H9 (cell line): Measurements from ENCODE around the gene LNP1. TPM values are rescaled to one million over a fixed set of nuclear protein-coding genes. Genes with fewer than 3 reads are reported as not detected.

Source experiments
- DNase-seq: peaks from one replicate; pipeline ENCODE4 v3.0.0-alpha.2; 2017
- H2AFZ ChIP-seq: one replicate; pipeline ENCODE4 v1.6.1; 2013; ENCODE audit warnings: mild to moderate bottlenecking, low read length, control low read depth, moderate library complexity
- H2AK5ac ChIP-seq: 2 replicates; pipeline ENCODE4 v1.6.1; 2013; ENCODE audit warnings: low read length, control low read depth, mixed read lengths; ENCODE audit not compliant: insufficient read length
- H2BK120ac ChIP-seq: one replicate; pipeline ENCODE4 v1.6.1; 2013; ENCODE audit warnings: low read depth, mild to moderate bottlenecking, low read length, control low read depth, inconsistent platforms; ENCODE audit not compliant: poor library complexity, severe bottlenecking
- H2BK12ac ChIP-seq: 2 replicates; pipeline ENCODE4 v1.6.1; 2013; ENCODE audit warnings: low read length, control low read depth, mixed read lengths, low read depth; ENCODE audit not compliant: insufficient read length
- H2BK15ac ChIP-seq: 2 replicates; pipeline ENCODE4 v1.6.1; 2013; ENCODE audit warnings: low read depth, low read length, control low read depth
- H2BK20ac ChIP-seq: one replicate; pipeline ENCODE4 v1.6.1; 2013; ENCODE audit warnings: low read depth, mild to moderate bottlenecking, low read length, control low read depth, inconsistent platforms; ENCODE audit not compliant: poor library complexity, severe bottlenecking
- H2BK5ac ChIP-seq: 2 replicates; pipeline ENCODE4 v1.6.1; 2013; ENCODE audit warnings: low read length, control low read depth, mixed read lengths; ENCODE audit not compliant: insufficient read length
- H3K14ac ChIP-seq: 2 replicates; pipeline ENCODE4 v1.6.1; 2013; ENCODE audit warnings: low read length, control low read depth; ENCODE audit not compliant: insufficient read depth
- H3K18ac ChIP-seq: 2 replicates; pipeline ENCODE4 v1.6.1; 2013; ENCODE audit warnings: low read depth, mild to moderate bottlenecking, mixed read lengths, low read length, control low read depth; ENCODE audit not compliant: insufficient read length
- H3K23ac ChIP-seq: 2 replicates; pipeline ENCODE4 v1.6.1; 2013; ENCODE audit warnings: low read length, control low read depth, mixed read lengths, low read depth; ENCODE audit not compliant: insufficient read length
- H3K23me2 ChIP-seq: 2 replicates; pipeline ENCODE4 v1.6.1; 2013; ENCODE audit warnings: low read depth, mild to moderate bottlenecking, mixed read lengths, low read length, control low read depth; ENCODE audit not compliant: insufficient read length, poor library complexity, severe bottlenecking
- H3K27ac ChIP-seq: 2 replicates; pipeline ENCODE4 v1.5.1; 2013; ENCODE audit warnings: low read length, control low read depth, mixed read lengths, low read depth; ENCODE audit not compliant: insufficient read length
- H3K27me3 ChIP-seq: 2 replicates; pipeline ENCODE4 v1.6.1; 2013; ENCODE audit warnings: low read length, control low read depth, inconsistent platforms; ENCODE audit not compliant: insufficient read depth
- H3K4ac ChIP-seq: 2 replicates; pipeline ENCODE4 v1.6.1; 2013; ENCODE audit warnings: low read depth, mild to moderate bottlenecking, control low read depth, inconsistent platforms, low read length, moderate library complexity
- H3K4me1 ChIP-seq: 2 replicates; pipeline ENCODE4 v1.6.1; 2013; ENCODE audit warnings: low read length, control low read depth, inconsistent platforms; ENCODE audit not compliant: insufficient read depth
- H3K4me2 ChIP-seq: 2 replicates; pipeline ENCODE4 v1.6.1; 2013; ENCODE audit warnings: low read length, control low read depth, mixed read lengths; ENCODE audit not compliant: insufficient read length, insufficient read depth
- H3K56ac ChIP-seq: 2 replicates; pipeline ENCODE4 v1.6.1; 2013; ENCODE audit warnings: low read depth, mild to moderate bottlenecking, mixed read lengths, low read length, control low read depth; ENCODE audit not compliant: insufficient read length
- H3K79me1 ChIP-seq: 2 replicates; pipeline ENCODE4 v1.6.1; 2013; ENCODE audit warnings: low read depth, mild to moderate bottlenecking, moderate library complexity, low read length, control low read depth, inconsistent platforms; ENCODE audit not compliant: insufficient read depth, poor library complexity, severe bottlenecking
- H3K79me2 ChIP-seq: 2 replicates; pipeline ENCODE4 v1.6.1; 2013; ENCODE audit warnings: low read length, control low read depth, inconsistent platforms; ENCODE audit not compliant: insufficient read depth
- H3K9ac ChIP-seq: 2 replicates; pipeline ENCODE4 v1.6.1; 2013; ENCODE audit warnings: low read length, control low read depth, mixed read lengths; ENCODE audit not compliant: insufficient read length; ENCODE audit errors: extremely low read depth
- H3K9me3 ChIP-seq: one replicate; pipeline ENCODE4 v1.6.1; 2013; ENCODE audit warnings: low read depth, low read length, inconsistent platforms; ENCODE audit not compliant: control insufficient read depth
- H3T11ph ChIP-seq: one replicate; pipeline ENCODE4 v1.6.1; 2013; ENCODE audit warnings: mild to moderate bottlenecking, low read length, control low read depth, inconsistent platforms
- H4K20me1 ChIP-seq: one replicate; pipeline ENCODE4 v1.6.1; 2013; ENCODE audit not compliant: control insufficient read depth, insufficient read length, insufficient read depth
- H4K5ac ChIP-seq: 2 replicates; pipeline ENCODE4 v1.6.1; 2013; ENCODE audit warnings: low read depth, mild to moderate bottlenecking, mixed read lengths, low read length, control low read depth; ENCODE audit not compliant: insufficient read length
- H4K8ac ChIP-seq: replicated peaks from 2 replicates; pipeline ENCODE4 v1.6.1; 2013; ENCODE audit warnings: low read length, control low read depth, mixed read lengths, low read depth; ENCODE audit not compliant: insufficient read length
- H4K91ac ChIP-seq: 2 replicates; pipeline ENCODE4 v1.6.1; 2013; ENCODE audit warnings: low read depth, mild to moderate bottlenecking, moderate library complexity, mixed read lengths, low read length, control low read depth; ENCODE audit not compliant: insufficient read length
- H3K27ac Mint-ChIP-seq, 3 experiments: 2 replicates in 2 of 3; 3 replicates in 1 of 3; pipeline ENCODE4 v1.8.0; 2020 to 2021; ENCODE audit warnings: mixed read lengths in 3 of 3, mild to moderate bottlenecking in 1 of 3, moderate library complexity in 1 of 3
- H3K27me3 Mint-ChIP-seq: 2 replicates; pipeline ENCODE4 v1.8.0; 2021; ENCODE audit warnings: low read depth, mild to moderate bottlenecking, moderate library complexity, mixed read lengths
- H3K36me3 Mint-ChIP-seq, 3 experiments: 2 replicates in 2 of 3; 3 replicates in 1 of 3; pipeline ENCODE4 v1.8.0; 2020 to 2021; ENCODE audit warnings: low read depth in 3 of 3, mixed read lengths in 3 of 3; ENCODE audit not compliant: insufficient read depth in 1 of 3
- H3K4me1 Mint-ChIP-seq, 2 experiments: 2 replicates each; pipeline ENCODE4 v1.8.0; 2020; ENCODE audit warnings: mixed read lengths in 2 of 2
- H3K4me3 Mint-ChIP-seq, 2 experiments: 2 replicates in 1 of 2; 3 replicates in 1 of 2; pipeline ENCODE4 v1.8.0; 2020 to 2021; ENCODE audit warnings: mild to moderate bottlenecking in 2 of 2, mixed read lengths in 2 of 2, moderate library complexity in 1 of 2
- H3K9me3 Mint-ChIP-seq, 2 experiments: 2 replicates in 1 of 2; 3 replicates in 1 of 2; pipeline ENCODE4 v1.8.0; 2020; ENCODE audit warnings: mild to moderate bottlenecking in 2 of 2, mixed read lengths in 2 of 2, moderate library complexity in 1 of 2
- WGBS: extraction: QIAGEN DNeasy Blood & Tissue Kit; methylation state at CpG from one replicate; pipeline ENCODE4 v1.1.7; 2013; ENCODE audit warnings: missing lambda C conversion rate, low lambda C conversion rate, mixed read lengths; ENCODE audit not compliant: insufficient read length; ENCODE audit errors: extremely low coverage; 5-methylcytosine and 5-hydroxymethylcytosine counted together
- total RNA-seq: library from RNA; stranded (reverse); gene quantifications from 2 replicates; pipeline ENCODE4 v1.2.1, GENCODE V29; 2021
- TF ChIP-seq, protein P1 (sequence below): fragments of 200-600 bp; sonication (generic); conservative IDR thresholded peaks from 3 replicates; pipeline ENCODE4 v1.8.0; 2021; ENCODE audit warnings: antibody characterized with exemption, mild to moderate bottlenecking

Gene LNP1
- total RNA-seq, 1 experiment from 2014 or later, result 4.1 TPM

DNA sequence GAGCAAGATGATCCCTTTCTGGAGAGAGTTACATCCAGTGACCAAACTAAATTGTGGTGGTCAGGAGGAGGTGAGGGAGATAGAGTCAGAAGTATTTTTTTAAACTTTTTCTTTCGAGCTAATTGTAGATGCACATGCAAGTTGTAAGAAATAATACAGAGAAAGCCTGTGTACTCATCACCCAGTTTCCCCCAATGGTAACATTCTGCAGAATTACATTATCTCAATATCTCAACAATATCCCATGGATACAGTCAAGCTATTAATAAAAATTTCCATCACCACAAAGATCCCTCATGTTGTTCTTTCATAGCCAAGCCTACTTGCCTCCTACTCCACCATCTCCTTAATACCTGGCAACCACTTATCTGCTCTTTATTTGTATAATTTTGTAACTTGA lies 87.8 kb downstream of the LNP1 start:
- Histone ChIP-seq H3K27ac (no peak overlapping the region), H3K14ac (no peak overlapping the region), H2AK5ac (no peak overlapping the region), H3K56ac (no peak overlapping the region), H3K79me2 (no peaks in the 10 kb centered on the region), H2BK15ac (no peak overlapping the region), H3K18ac (no peak overlapping the region), H2BK120ac (no peak overlapping the region), H3K4me2 (no peak overlapping the region), H4K20me1 (no peaks in the 10 kb centered on the region), H3K9ac (no peak overlapping the region), H2BK20ac (no peak overlapping the region), H4K8ac (no peak overlapping the region), H2BK5ac (no peak overlapping the region), H2BK12ac (no peak overlapping the region), H3K79me1 (no peaks in the 10 kb centered on the region), H3K4me1 (no peaks in the 10 kb centered on the region), H4K5ac (no peak overlapping the region), H3T11ph (no peak overlapping the region), H3K23me2 (peaks cover 4% of the 10 kb centered on the region), H3K23ac (no peak overlapping the region), H2AFZ (no peak overlapping the region), H4K91ac (no peak overlapping the region), H3K27me3 (no peaks in the 10 kb centered on the region), H3K4ac (no peak overlapping the region), H3K9me3 (no peaks in the 10 kb centered on the region)
- Mint-ChIP-seq H3K9me3 (no peaks in the 10 kb centered on the region; a peak in 2 of 5 replicates), H3K4me1 (peaks cover 22 to 26% of the 10 kb centered on the region in 2 experiments), H3K27me3 (peaks cover 4% of the 10 kb centered on the region; the same call in 1 of the 2 replicates), H3K36me3 (no peaks in the 10 kb centered on the region), H3K27ac (no peak overlapping the region), H3K4me3 (no peak overlapping the region)
- TF ChIP-seq, protein P1, sequence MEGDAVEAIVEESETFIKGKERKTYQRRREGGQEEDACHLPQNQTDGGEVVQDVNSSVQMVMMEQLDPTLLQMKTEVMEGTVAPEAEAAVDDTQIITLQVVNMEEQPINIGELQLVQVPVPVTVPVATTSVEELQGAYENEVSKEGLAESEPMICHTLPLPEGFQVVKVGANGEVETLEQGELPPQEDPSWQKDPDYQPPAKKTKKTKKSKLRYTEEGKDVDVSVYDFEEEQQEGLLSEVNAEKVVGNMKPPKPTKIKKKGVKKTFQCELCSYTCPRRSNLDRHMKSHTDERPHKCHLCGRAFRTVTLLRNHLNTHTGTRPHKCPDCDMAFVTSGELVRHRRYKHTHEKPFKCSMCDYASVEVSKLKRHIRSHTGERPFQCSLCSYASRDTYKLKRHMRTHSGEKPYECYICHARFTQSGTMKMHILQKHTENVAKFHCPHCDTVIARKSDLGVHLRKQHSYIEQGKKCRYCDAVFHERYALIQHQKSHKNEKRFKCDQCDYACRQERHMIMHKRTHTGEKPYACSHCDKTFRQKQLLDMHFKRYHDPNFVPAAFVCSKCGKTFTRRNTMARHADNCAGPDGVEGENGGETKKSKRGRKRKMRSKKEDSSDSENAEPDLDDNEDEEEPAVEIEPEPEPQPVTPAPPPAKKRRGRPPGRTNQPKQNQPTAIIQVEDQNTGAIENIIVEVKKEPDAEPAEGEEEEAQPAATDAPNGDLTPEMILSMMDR, result no peak
- no CpG with 5 or more reads among the region's 1 CpG for WGBS
- DNase-seq, result no peak
